Endothelial cell (in vitro differentiated cells): ENCODE data around the gene WSCD1. TPM values are rescaled to one million over a fixed set of nuclear protein-coding genes. Genes with fewer than 3 reads are reported as not detected.
A peak's percentile ranks its signal among the peaks of the same experiment; 100 is the strongest.

Experiments used
- DNase-seq: peaks from one replicate; pipeline ENCODE4 v3.0.0; 2021; ENCODE audit warnings: low spot score
- H3K27ac Mint-ChIP-seq: one replicate; pipeline ENCODE4 v1.8.0; 2021; ENCODE audit warnings: mixed read lengths, inconsistent platforms; ENCODE audit not compliant: unreplicated experiment
- H3K27me3 Mint-ChIP-seq: one replicate; pipeline ENCODE4 v1.8.0; 2021; ENCODE audit warnings: mild to moderate bottlenecking, moderate library complexity, mixed read lengths, inconsistent platforms; ENCODE audit not compliant: unreplicated experiment
- H3K36me3 Mint-ChIP-seq: one replicate; pipeline ENCODE4 v1.8.0; 2021; ENCODE audit warnings: mild to moderate bottlenecking, low read depth, mixed read lengths, inconsistent platforms; ENCODE audit not compliant: unreplicated experiment
- H3K4me1 Mint-ChIP-seq: one replicate; pipeline ENCODE4 v1.8.0; 2021; ENCODE audit warnings: mild to moderate bottlenecking, mixed read lengths, inconsistent platforms; ENCODE audit not compliant: unreplicated experiment
- H3K4me3 Mint-ChIP-seq: one replicate; pipeline ENCODE4 v1.8.0; 2021; ENCODE audit warnings: mild to moderate bottlenecking, mixed read lengths, inconsistent platforms; ENCODE audit not compliant: unreplicated experiment
- H3K9me3 Mint-ChIP-seq: one replicate; pipeline ENCODE4 v1.8.0; 2021; ENCODE audit warnings: mixed read lengths, inconsistent platforms; ENCODE audit not compliant: unreplicated experiment
- total RNA-seq: library from RNA; stranded (reverse); fragmentation: NEBNext Ultra II Directional; extraction: Animal tissue kit (Norgen Biotek cat#: 25700); gene quantifications from one replicate; pipeline ENCODE4 v1.2.1, GENCODE V29; 2021; ENCODE audit not compliant: unreplicated experiment
- TF ChIP-seq, protein P1 (sequence below): fragments of 200-600 bp; sonication (generic); IDR thresholded peaks from one replicate; pipeline ENCODE4 v1.5.0; 2021; ENCODE audit warnings: antibody characterized with exemption; ENCODE audit not compliant: unreplicated experiment

The WSCD1 gene
- total RNA-seq, 1 donor from 2014 or later = 43.9 TPM

DNA sequence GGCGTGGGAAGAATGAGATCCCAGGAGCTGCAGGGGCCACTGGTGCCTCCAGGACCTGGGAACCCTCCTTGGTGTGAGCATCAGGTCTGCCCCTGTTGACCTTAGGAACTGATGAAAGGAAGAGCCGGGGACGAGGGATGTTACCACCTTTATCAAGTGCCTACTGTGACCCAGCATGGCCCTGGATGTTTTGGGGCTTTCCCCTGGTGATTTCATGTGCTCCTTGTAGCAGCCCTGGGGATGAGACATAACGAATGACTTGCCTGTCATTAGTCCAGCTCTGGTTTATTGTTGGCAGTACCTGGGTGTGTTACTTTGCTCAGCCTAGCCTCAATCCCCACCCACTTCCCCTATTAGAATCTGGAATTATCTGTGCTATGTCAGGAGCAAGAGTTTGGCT, 39.9 kb downstream of the WSCD1 start:
- Mint-ChIP-seq H3K4me3 (no peak overlapping the region), H3K27ac (no peak overlapping the region), H3K36me3 (peaks cover 26% of the 10 kb centered on the region), H3K4me1 (no peaks in the 10 kb centered on the region), H3K9me3 (no peaks in the 10 kb centered on the region), H3K27me3 (peaks cover 5% of the 10 kb centered on the region)
- TF ChIP-seq, protein P1, sequence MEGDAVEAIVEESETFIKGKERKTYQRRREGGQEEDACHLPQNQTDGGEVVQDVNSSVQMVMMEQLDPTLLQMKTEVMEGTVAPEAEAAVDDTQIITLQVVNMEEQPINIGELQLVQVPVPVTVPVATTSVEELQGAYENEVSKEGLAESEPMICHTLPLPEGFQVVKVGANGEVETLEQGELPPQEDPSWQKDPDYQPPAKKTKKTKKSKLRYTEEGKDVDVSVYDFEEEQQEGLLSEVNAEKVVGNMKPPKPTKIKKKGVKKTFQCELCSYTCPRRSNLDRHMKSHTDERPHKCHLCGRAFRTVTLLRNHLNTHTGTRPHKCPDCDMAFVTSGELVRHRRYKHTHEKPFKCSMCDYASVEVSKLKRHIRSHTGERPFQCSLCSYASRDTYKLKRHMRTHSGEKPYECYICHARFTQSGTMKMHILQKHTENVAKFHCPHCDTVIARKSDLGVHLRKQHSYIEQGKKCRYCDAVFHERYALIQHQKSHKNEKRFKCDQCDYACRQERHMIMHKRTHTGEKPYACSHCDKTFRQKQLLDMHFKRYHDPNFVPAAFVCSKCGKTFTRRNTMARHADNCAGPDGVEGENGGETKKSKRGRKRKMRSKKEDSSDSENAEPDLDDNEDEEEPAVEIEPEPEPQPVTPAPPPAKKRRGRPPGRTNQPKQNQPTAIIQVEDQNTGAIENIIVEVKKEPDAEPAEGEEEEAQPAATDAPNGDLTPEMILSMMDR = no peak
- no peak for DNase-seq

DNA sequence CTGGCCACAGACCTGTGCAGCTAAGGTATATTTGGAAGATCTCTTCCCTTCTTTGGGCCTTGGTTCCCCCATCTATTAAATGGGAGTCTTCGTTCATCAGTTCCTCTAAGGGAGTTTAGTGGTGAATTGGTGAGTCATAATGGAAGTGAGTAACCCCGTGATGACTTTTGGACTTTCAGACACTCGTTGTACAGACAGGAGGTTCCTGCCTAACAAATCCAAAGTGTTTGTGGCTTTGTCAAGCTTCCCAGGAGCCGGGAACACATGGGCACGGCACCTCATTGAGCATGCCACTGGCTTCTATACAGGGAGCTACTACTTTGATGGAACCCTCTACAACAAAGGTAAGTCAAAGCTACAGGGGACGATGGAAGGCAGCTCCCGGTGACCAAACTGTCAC, 40.4 kb downstream of the WSCD1 start:
- Mint-ChIP-seq H3K4me3 (no peak overlapping the region), H3K27ac (no peak overlapping the region), H3K4me1 (no peaks in the 10 kb centered on the region), H3K36me3 (peaks cover 22% of the 10 kb centered on the region), H3K9me3 (no peaks in the 10 kb centered on the region), H3K27me3 (peaks cover 5% of the 10 kb centered on the region)
- TF ChIP-seq, protein P1 = no peak
- no peak for DNase-seq

DNA sequence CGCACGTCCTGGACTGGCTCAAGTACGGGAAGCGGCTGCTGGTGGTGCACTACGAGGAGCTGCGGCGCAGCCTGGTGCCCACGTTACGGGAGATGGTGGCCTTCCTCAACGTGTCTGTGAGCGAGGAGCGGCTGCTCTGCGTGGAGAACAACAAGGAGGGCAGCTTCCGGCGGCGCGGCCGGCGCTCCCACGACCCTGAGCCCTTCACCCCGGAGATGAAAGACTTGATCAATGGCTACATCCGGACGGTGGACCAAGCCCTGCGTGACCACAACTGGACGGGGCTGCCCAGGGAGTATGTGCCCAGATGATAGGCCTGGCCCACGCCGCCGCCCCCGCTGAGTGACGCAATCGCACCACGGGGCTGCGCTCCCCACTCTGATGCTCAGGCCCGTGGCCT, 50.2 kb downstream of the WSCD1 start:
- Mint-ChIP-seq H3K27ac (no peak overlapping the region), H3K36me3 (peaks cover 26% of the 10 kb centered on the region), H3K9me3 (no peaks in the 10 kb centered on the region), H3K4me3 (no peak overlapping the region), H3K27me3 (peaks cover 9% of the 10 kb centered on the region), H3K4me1 (no peaks in the 10 kb centered on the region)
- DNase-seq = no peak
- TF ChIP-seq, protein P1 = no peak

DNA sequence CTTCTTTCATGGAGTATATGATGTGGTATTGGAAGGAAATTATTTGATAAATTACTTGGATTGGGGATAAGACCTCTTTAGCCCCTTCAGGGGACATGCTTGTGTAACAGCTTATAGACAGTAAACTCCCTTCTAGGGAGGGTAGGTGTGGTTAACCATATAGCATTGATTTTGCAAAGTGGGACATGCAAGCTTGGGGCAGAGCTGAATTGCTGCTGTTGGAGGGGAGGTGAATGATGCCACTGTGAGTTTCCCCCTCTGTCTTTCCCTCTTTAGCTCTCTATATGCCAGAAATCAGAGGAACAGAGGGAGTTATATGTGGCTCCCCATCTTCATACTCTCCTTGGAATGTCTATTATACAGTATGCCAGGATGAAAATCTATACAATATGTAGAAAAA, 54.7 kb downstream of the WSCD1 start:
- peaks cover 3% of the 10 kb centered on the region for H3K36me3 Mint-ChIP-seq
- TF ChIP-seq, protein P1 = no peak
- H3K4me1 Mint-ChIP-seq = no peaks in the 10 kb centered on the region
- DNase-seq = no peak
- no peaks in the 10 kb centered on the region for H3K9me3 Mint-ChIP-seq
- no peaks in the 10 kb centered on the region for H3K27me3 Mint-ChIP-seq
- no peak overlapping the region for H3K27ac Mint-ChIP-seq
- H3K4me3 Mint-ChIP-seq = peak overlapping the region; percentile 37

DNA sequence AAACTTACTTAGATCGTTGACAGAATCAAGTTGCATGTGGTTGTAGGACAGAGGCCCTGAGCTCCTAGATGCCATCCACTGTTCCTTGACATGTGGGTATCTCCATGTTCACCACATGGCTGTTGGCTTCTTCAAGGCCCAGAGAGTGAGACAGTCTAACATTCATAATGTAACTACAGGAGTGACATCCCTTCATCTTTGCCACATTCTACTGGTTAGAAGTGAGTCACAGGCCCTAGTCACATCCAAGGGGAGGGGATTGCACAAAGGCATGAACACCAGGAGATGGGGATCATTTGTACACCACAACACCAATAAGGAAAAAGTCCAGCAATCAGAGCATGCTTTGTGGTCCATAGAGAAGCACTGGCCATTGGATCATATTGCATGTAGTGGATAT, 56.6 kb downstream of the WSCD1 start:
- Mint-ChIP-seq H3K27me3 (no peaks in the 10 kb centered on the region), H3K36me3 (peaks cover under 1% of the 10 kb centered on the region), H3K4me3 (no peak overlapping the region), H3K4me1 (no peaks in the 10 kb centered on the region), H3K9me3 (no peaks in the 10 kb centered on the region), H3K27ac (no peak overlapping the region)
- TF ChIP-seq, protein P1 = no peak
- DNase-seq = no peak
